IMR-90 (cell line): ENCODE measurements around the gene MESP2. TPM values are rescaled to one million over a fixed set of nuclear protein-coding genes. Genes with fewer than 3 reads are reported as not detected.

Experiments
- ATAC-seq: fragments of 200-7000 bp; cut with Tn5 transposase; 2 replicates; pipeline ENCODE4 v1.9.1; 2020; ENCODE audit warnings: low read depth, mild to moderate bottlenecking, moderate library complexity
- BruUV-seq: library from RNA; stranded (reverse); fragments of 400-500 nt; replicated peaks from 2 replicates; lab custom pipeline; 2021; lab: Mats Ljungman, UMichigan
- CTCF ChIA-PET: fragments of 300-600 bp; formaldehyde crosslinking; extraction: SDS; loops from one replicate; lab custom pipeline; 2021; ENCODE audit warnings: antibody characterized with exemption; lab: Yijun Ruan, JAX
- POLR2A ChIA-PET: fragments of 300-600 bp; sonication (Branson Sonifier 250); formaldehyde crosslinking; loops from one replicate; lab custom pipeline; 2022; ENCODE audit warnings: antibody characterized with exemption; ENCODE audit not compliant: unreplicated experiment; lab: Charles Lee
- DNase-seq: peaks from one replicate; pipeline ENCODE4 v3.0.0; 2013
- H2AFZ ChIP-seq: replicated peaks from 2 replicates; pipeline ENCODE3; 2013; ENCODE audit warnings: low read length, mild to moderate bottlenecking; ENCODE audit not compliant: poor library complexity
- H2AK5ac ChIP-seq: 2 replicates; pipeline ENCODE4 v1.6.1; 2013; ENCODE audit warnings: low read depth, low read length, inconsistent platforms
- H2AK9ac ChIP-seq: replicated peaks from 2 replicates; pipeline ENCODE3; 2013; ENCODE audit warnings: mild to moderate bottlenecking, low read depth, low read length, moderate library complexity; ENCODE audit not compliant: poor library complexity
- H2BK120ac ChIP-seq: 2 replicates; pipeline ENCODE4 v1.6.1; 2013; ENCODE audit warnings: low read depth, low read length, inconsistent platforms
- H2BK15ac ChIP-seq: 3 replicates; pipeline ENCODE4 v1.6.1; 2013; ENCODE audit warnings: low read depth, low read length, inconsistent platforms
- H2BK20ac ChIP-seq: 2 replicates; pipeline ENCODE4 v1.6.1; 2013; ENCODE audit warnings: low read depth, mild to moderate bottlenecking, inconsistent platforms, low read length, moderate library complexity
- H2BK5ac ChIP-seq: 2 replicates; pipeline ENCODE4 v1.6.1; 2013; ENCODE audit warnings: mild to moderate bottlenecking, low read depth, low read length, inconsistent platforms; ENCODE audit not compliant: poor library complexity, severe bottlenecking
- H3K14ac ChIP-seq: replicated peaks from 2 replicates; pipeline ENCODE4 v1.6.1; 2013; ENCODE audit warnings: low read depth, low read length, inconsistent platforms
- H3K18ac ChIP-seq: 2 replicates; pipeline ENCODE4 v1.6.1; 2013; ENCODE audit warnings: low read depth, low read length, control low read depth
- H3K23ac ChIP-seq: 2 replicates; pipeline ENCODE4 v1.6.1; 2013; ENCODE audit warnings: low read depth, low read length, inconsistent platforms
- H3K27ac ChIP-seq: 2 replicates; pipeline ENCODE4 v1.5.1; 2013; ENCODE audit warnings: mild to moderate bottlenecking, control low read depth, low read length; ENCODE audit not compliant: insufficient read depth
- H3K27me3 ChIP-seq: 2 replicates; pipeline ENCODE4 v1.6.1; 2013; ENCODE audit warnings: low read length; ENCODE audit not compliant: control insufficient read depth, insufficient read depth
- H3K36me3 ChIP-seq: 2 replicates; pipeline ENCODE4 v1.6.1; 2013; ENCODE audit warnings: low read length, mixed read lengths; ENCODE audit not compliant: control insufficient read depth, insufficient read depth
- H3K4ac ChIP-seq: 2 replicates; pipeline ENCODE4 v1.6.1; 2013; ENCODE audit warnings: low read depth, low read length, inconsistent platforms
- H3K4me1 ChIP-seq: 2 replicates; pipeline ENCODE4 v1.6.1; 2013; ENCODE audit warnings: low read length, mixed read lengths; ENCODE audit not compliant: control insufficient read depth, insufficient read depth
- H3K4me2 ChIP-seq: 2 replicates; pipeline ENCODE4 v1.6.1; 2013; ENCODE audit warnings: low read depth, mild to moderate bottlenecking, control low read depth, low read length, moderate library complexity
- H3K4me3 ChIP-seq: 2 replicates; pipeline ENCODE4 v1.5.1; 2013; ENCODE audit warnings: low read depth, mild to moderate bottlenecking, control low read depth, low read length, moderate library complexity; ENCODE audit not compliant: insufficient read depth
- H3K56ac ChIP-seq: 2 replicates; pipeline ENCODE4 v1.6.1; 2013; ENCODE audit warnings: low read length, inconsistent platforms; ENCODE audit not compliant: insufficient read depth; ENCODE audit errors: extremely low read depth
- H3K79me1 ChIP-seq, 2 experiments: 2 replicates each; pipeline ENCODE4 v1.6.1; 2013; ENCODE audit warnings: low read length in 2 of 2, inconsistent platforms in 1 of 2, low read depth in 1 of 2
- H3K9ac ChIP-seq: 2 replicates; pipeline ENCODE4 v1.6.1; 2013; ENCODE audit warnings: low read depth, low read length, control low read depth
- H3K9me1 ChIP-seq: 2 replicates; pipeline ENCODE4 v1.6.1; 2013; ENCODE audit warnings: low read length, inconsistent platforms; ENCODE audit not compliant: insufficient read depth
- H3K9me3 ChIP-seq: 2 replicates; pipeline ENCODE4 v1.6.1; 2013; ENCODE audit warnings: low read length; ENCODE audit not compliant: control insufficient read depth, insufficient read depth
- H4K20me1 ChIP-seq: 2 replicates; pipeline ENCODE4 v1.6.1; 2013; ENCODE audit warnings: low read length, inconsistent platforms; ENCODE audit not compliant: insufficient read depth
- H4K5ac ChIP-seq: 2 replicates; pipeline ENCODE4 v1.6.1; 2013; ENCODE audit warnings: mild to moderate bottlenecking, low read depth, low read length, control low read depth
- H4K8ac ChIP-seq, 2 experiments: 2 replicates each; pipeline ENCODE4 v1.6.1; 2013; ENCODE audit warnings: low read depth in 2 of 2, low read length in 2 of 2, control low read depth in 1 of 2, inconsistent platforms in 1 of 2
- H4K91ac ChIP-seq: 2 replicates; pipeline ENCODE4 v1.6.1; 2013; ENCODE audit warnings: low read depth, low read length, inconsistent platforms; ENCODE audit not compliant: insufficient read depth
- BHLHE40 ChIP-seq: fragments of 150-350 bp; IDR thresholded peaks from 2 replicates; pipeline ENCODE4 v1.6.1; 2016; ENCODE audit warnings: mild to moderate bottlenecking, low read depth, low read length
- CEBPB ChIP-seq: IDR thresholded peaks from 2 replicates; pipeline ENCODE4 v1.6.1; 2012; ENCODE audit warnings: low read depth, low read length, improper control_type of control experiment
- CHD1 ChIP-seq: IDR thresholded peaks from 2 replicates; pipeline ENCODE4 v1.6.1; 2012; ENCODE audit warnings: low read depth, low read length, improper control_type of control experiment
- CTCF ChIP-seq: conservative IDR thresholded peaks from 2 replicates; pipeline ENCODE4 v1.5.1; 2012; ENCODE audit warnings: mild to moderate bottlenecking, low read depth, low read length, improper control_type of control experiment
- ELK1 ChIP-seq: fragments of 150-350 bp; IDR thresholded peaks from 2 replicates; pipeline ENCODE4 v1.6.1; 2016; ENCODE audit warnings: low read depth, mild to moderate bottlenecking, low read length, moderate library complexity, borderline replicate concordance
- FOS ChIP-seq: fragments of 150-350 bp; IDR thresholded peaks from 2 replicates; pipeline ENCODE4 v1.6.1; 2016; ENCODE audit warnings: low read depth, low read length
- MAFK ChIP-seq: IDR thresholded peaks from 2 replicates; pipeline ENCODE4 v1.6.1; 2012; ENCODE audit warnings: low read depth, low read length, improper control_type of control experiment
- MAZ ChIP-seq: IDR thresholded peaks from 2 replicates; pipeline ENCODE4 v1.6.1; 2012; ENCODE audit warnings: low read depth, mild to moderate bottlenecking, low read length, improper control_type of control experiment, moderate library complexity, borderline replicate concordance
- MXI1 ChIP-seq: IDR thresholded peaks from 2 replicates; pipeline ENCODE4 v1.6.1; 2012; ENCODE audit warnings: low read depth, mild to moderate bottlenecking, low read length, moderate library complexity, borderline replicate concordance
- NFE2L2 ChIP-seq: fragments of 150-350 bp; IDR thresholded peaks from 2 replicates; pipeline ENCODE4 v1.6.1; 2016; ENCODE audit warnings: low read depth, mild to moderate bottlenecking, low read length
- POLR2A ChIP-seq: IDR thresholded peaks from 2 replicates; pipeline ENCODE4 v1.6.1; 2012; ENCODE audit warnings: mild to moderate bottlenecking, low read depth, low read length
- RCOR1 ChIP-seq: IDR thresholded peaks from 2 replicates; pipeline ENCODE4 v1.6.1; 2012; ENCODE audit warnings: mild to moderate bottlenecking, low read length, improper control_type of control experiment; ENCODE audit not compliant: insufficient replicate concordance
- RFX5 ChIP-seq: IDR thresholded peaks from 2 replicates; pipeline ENCODE4 v1.8.0; 2012; ENCODE audit warnings: low read depth, mild to moderate bottlenecking, low read length, moderate library complexity
- SMC3 ChIP-seq: fragments of 150-350 bp; IDR thresholded peaks from 2 replicates; pipeline ENCODE4 v1.6.1; 2016; ENCODE audit warnings: low read depth, mild to moderate bottlenecking, antibody characterized with exemption, low read length, moderate library complexity
- USF2 ChIP-seq: fragments of 150-350 bp; IDR thresholded peaks from 2 replicates; pipeline ENCODE4 v1.6.1; 2017; ENCODE audit warnings: mild to moderate bottlenecking, antibody characterized with exemption, low read length, low read depth
- WGBS, 2 experiments: methylation state at CpG; one replicate each; pipeline versions ENCODE4 v1.1.5 to v1.1.7; 2013; ENCODE audit warnings: missing lambda C conversion rate in 2 of 2; ENCODE audit not compliant: insufficient read length in 1 of 2; ENCODE audit errors: extremely low coverage in 2 of 2; 5-methylcytosine and 5-hydroxymethylcytosine counted together
- dilution Hi-C: fragments of 300-500 bp; cut with HindIII; formaldehyde crosslinking; loops from one replicate; pipeline ENCODE4 v1.14.3; 2018; ENCODE audit warnings: low sequenced_read_pairs; ENCODE audit not compliant: unreplicated experiment
- in situ Hi-C: fragments of 300-500 bp; cut with MboI; formaldehyde crosslinking; loops from 3 replicates; pipeline ENCODE4 v1.14.3; 2019; ENCODE audit warnings: low sequenced_read_pairs, inconsistent platforms, mixed read lengths
- intact Hi-C: fragments of 100-400 bp; cut with micrococcal nuclease; formaldehyde crosslinking; loops from 2 replicates; pipeline ENCODE4 v1.10.0; 2022
- polyA plus RNA-seq, 3 experiments: library from polyadenylated mRNA; depleted of rRNA; stranded (reverse); fragments of >200 nt; gene quantifications; 2 replicates each; pipeline ENCODE4 v1.2.3, GENCODE V29; 2012; ENCODE audit warnings: low replicate concordance in 1 of 3
- total RNA-seq: library from RNA; depleted of rRNA; stranded (reverse); fragments of >200 nt; gene quantifications from 2 replicates; pipeline ENCODE4 v1.2.3, GENCODE V29; 2012

Gene MESP2
- total and polyA plus RNA-seq, 2 of the 4 experiments (the other 2 are of a cell fraction), result 0.18 to 0.32 TPM

- no peak for ATAC-seq
- H3K23ac ChIP-seq, result no peak overlapping the region
- no peak overlapping the region for H2BK5ac ChIP-seq
- no peaks in the 10 kb centered on the region for H3K27me3 ChIP-seq
- WGBS, 2 experiments, result no CpG with 5 or more reads among the region's 5 CpGs
- no peaks in the 10 kb centered on the region for H3K79me1 ChIP-seq
- no peak overlapping the region for H3K4me3 ChIP-seq
- ChIA-PET CTCF (interaction anchor here (3.9 to 4.2 kb wide), 2 partner anchors 114 to 127 kb away, joined by 27 to 59 read pairs; no protein-coding TSS in a partner anchor), POLR2A (no interaction called here)
- no peaks in the 10 kb centered on the region for H3K36me3 ChIP-seq
- H4K8ac ChIP-seq, result no peak overlapping the region
- TF ChIP-seq FOS, result no peak
- no peak for TF ChIP-seq MAFK
- no peak for TF ChIP-seq USF2
- no peak for TF ChIP-seq SMC3
- no peak for TF ChIP-seq NFE2L2
- no peak for TF ChIP-seq ELK1
- TF ChIP-seq CTCF, result no peak
- no peak for TF ChIP-seq MXI1
- no peak for TF ChIP-seq CEBPB
- TF ChIP-seq POLR2A, result no peak
- TF ChIP-seq MAZ, result no peak
- no peak for TF ChIP-seq BHLHE40
- TF ChIP-seq CHD1, result no peak
- no peak for TF ChIP-seq RCOR1
- no peak for TF ChIP-seq RFX5
- no peak overlapping the region for H2BK15ac ChIP-seq
- H3K4ac ChIP-seq, result no peak overlapping the region
- no peak overlapping the region for H3K56ac ChIP-seq
- H3K9me1 ChIP-seq, result no peaks in the 10 kb centered on the region
- no peaks in the 10 kb centered on the region for H3K9me3 ChIP-seq
- no peaks in the 10 kb centered on the region for H3K4me1 ChIP-seq
- H2AK9ac ChIP-seq, result no peak overlapping the region
- no peak overlapping the region for H2AK5ac ChIP-seq
- H3K4me2 ChIP-seq, result no peak overlapping the region
- no peaks in the 10 kb centered on the region for H4K20me1 ChIP-seq
- no peak overlapping the region for H3K18ac ChIP-seq
- DNase-seq, result no peak
- in situ Hi-C loops, result no loop called here
- no peak overlapping the region for H3K9ac ChIP-seq
- H4K5ac ChIP-seq, result no peak overlapping the region
- H2BK120ac ChIP-seq, result no peak overlapping the region
- no peak overlapping the region for H4K91ac ChIP-seq
- dilution Hi-C loops, result loop anchor here (25.0 kb wide), 1 partner anchor 100 kb away; no protein-coding TSS in a partner anchor
- no TSS peak for BruUV-seq
- no peak overlapping the region for H2BK20ac ChIP-seq
- no peak overlapping the region for H3K27ac ChIP-seq
- intact Hi-C loops, result no loop called here
- no peak overlapping the region for H2AFZ ChIP-seq
- no peak overlapping the region for H3K14ac ChIP-seq
Measured at GRCh38 chr15:89761929-89762328, 14.2 kb upstream of the MESP2 start.
